NCI-H2171 (cell line): ENCODE measurements around the gene PTPRD.
"Not testable (repeated sequence)": the region's sequence is repeated elsewhere in the genome, so short reads cannot be mapped to it uniquely, and the experiment has no call there.

Source experiments
- DNase-seq: peaks from one replicate; lab custom pipeline; 2025; lab: John Stamatoyannopoulos, UW

Gene PTPRD

DNA sequence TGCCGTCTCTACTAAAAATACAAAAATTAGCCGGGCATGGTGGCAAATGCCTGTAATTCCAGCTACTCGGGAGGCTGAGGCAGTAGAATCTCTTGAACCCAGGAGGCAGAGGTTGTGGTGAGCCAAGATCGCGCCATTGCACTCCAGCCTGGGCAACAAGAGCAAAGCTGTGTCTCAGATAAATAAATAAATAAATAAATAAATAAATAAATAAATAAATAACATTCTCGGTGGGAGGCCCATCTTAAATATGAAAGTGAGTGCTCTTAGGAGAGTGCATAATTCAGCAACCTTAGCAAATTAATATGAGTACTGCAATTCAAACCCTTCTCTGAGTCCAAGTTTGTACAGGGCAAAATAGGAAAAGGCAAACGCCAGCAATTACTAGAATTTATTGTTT lies 1302.1 kb downstream of the PTPRD start:
- not testable (repeated sequence) for DNase-seq

DNA sequence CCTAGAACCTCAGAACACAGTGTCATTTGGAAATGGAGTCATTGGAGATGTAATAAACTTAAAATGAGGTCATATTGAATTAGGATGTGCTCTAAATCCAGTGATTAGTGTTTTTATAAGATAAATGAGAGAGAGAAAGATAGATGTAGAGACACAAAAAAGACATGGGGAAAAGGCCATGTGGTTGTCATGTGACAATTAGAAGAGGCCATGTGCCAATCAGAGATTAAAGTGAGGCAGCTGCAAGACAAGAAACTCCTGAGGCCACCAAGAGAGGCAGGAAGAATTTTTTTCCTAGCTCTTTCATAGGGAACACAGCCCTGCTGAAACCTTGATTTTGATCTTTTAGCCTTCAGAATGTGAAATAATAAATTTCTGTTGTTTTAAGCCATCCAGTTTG lies 1307.2 kb downstream of the PTPRD start:
- DNase-seq: no peak

DNA sequence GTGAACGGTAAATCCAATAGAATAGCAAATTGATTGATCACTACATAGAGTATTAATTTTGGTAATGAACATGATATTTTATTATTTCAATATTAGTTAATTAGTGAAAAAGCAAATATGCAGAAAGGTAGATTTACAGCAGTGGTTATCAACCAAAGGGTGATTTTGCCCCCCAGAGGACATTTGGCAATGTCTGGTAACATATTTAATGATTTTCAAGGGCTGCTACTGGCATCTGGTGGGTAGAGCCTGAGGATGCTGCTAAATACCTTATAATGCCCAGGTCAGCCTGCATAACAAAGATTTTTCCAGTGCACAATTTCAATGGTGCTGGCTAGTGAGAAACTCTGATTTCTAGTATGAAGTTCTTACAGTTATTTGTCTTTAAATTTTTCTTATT lies 1313.7 kb downstream of the PTPRD start:
- DNase-seq: no peak

DNA sequence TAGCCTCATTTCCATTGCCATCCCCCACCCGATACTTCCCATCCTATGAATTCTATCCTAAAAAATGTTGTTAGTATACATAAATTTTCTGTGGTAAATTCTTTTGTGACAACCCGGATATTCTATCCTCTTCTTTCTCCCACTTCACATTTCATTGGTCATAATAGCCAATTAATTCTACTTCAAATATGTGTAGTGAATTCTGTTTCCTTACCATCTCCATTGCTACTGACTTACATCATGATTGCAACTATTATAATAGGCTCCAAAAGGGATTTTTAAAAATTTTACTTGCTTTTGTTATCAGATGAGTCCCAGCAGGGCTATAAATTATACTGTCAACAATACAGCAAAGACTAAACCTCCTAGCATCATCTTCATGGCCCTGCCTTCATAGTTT lies 1326.8 kb downstream of the PTPRD start:
- no peak for DNase-seq

DNA sequence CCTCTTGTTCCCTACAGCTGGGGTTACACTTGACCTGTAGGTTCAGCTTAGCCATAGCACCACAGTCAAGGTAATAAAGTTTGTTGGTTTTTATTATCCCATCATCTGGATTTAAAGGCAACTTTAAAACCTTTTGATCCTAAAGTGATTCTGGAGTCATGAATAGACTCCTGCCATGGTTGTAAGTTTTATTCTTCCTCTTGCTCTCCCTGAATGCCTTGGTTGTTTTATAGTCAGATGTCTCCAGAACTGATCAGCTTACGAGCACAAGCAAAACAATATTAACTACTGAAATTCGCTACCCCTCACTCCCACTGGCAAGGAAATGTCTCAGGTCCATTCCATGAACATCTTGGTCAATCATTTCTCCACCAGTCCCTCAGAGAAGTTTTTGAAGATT lies 1328.6 kb downstream of the PTPRD start:
- DNase-seq: no peak

DNA sequence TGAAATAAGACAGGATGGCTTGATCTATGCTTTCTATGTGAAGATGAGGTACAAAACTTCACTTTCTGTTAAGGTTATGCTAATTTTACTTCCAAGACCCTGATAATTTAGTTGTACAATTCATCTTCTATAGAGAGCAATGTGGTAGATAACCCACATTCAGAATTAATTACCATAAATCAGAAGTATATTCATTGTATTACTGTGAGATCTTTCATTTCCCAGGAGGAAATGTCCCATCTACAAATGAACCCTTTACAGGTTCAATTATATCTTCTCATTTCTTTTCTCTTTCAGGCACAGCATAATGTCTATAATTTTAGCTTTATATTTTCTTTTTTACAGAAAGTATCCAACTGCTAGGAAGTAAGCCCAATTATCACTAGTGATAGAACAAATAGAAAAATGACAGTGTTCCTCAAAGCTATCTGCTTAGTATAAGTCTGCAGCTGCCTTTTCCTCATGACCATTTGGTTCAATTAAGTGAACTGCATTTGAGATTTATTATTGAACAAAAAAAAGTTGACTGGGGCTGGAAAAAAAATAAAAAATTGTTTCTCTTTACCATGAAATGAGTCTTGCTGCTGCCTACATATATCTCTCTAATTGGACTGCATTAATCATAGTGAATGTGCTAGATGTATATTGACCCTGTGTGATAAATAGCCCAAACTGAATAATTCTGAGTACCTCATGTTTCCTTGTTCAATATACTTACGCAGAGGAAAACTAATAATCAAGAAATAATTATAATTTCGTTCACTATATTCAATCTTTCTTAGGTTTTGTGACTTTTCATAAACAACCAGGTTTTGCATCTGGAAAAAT lies 1329.4 kb downstream of the PTPRD start:
- no peak for DNase-seq

- DNase-seq: no peak
These were observed 1337.2 kb downstream of the PTPRD start for GRCh38 chr9:9275601-9276000.

DNA sequence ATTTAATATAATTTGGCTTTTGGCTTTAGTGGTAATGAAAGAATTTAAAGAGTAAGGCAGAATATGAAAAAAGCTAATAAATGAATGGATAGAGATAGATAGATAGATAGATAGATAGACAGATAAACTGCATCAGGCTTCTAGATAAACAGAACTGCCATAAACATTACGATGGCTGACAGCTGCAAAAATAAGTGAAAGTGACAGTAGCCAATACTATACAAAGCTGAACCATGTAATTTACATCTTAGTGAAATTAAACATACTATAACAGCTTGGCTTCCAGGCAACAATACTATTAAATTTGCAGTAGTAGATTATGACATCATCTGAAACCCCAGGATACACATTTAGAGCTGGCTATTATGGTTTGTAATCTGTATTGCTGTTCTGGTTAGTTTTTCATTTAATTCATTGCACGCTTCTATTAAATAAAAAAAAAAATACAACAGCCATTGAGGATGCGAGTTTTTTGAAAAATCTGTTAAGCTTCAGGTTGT lies 1354.8 kb downstream of the PTPRD start:
- DNase-seq: no peak

DNA sequence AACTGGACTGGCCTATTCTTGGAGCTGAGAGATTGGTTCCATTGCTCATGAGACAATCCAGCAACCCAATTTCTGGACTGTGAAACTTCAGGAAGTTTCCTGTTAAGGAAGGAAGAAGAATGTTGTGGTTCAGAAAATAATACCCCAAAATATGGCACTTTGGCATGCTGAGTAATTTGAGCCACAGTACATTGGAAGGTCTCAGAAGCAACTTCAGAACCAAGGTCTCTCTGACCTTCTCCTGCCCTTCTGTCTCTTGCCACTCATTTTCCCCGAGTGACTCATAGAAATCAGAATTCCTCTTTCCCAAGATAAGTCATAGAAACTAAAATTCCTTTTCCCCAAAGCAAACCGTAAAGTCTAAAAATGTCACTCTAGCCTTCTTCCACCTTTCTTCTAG lies 1366.1 kb downstream of the PTPRD start:
- DNase-seq: no peak

- no peak for DNase-seq
These were observed 1380.9 kb downstream of the PTPRD start for GRCh38 chr9:9231946-9232345.

- no peak for DNase-seq
These were observed 1383.5 kb downstream of the PTPRD start for GRCh38 chr9:9229269-9229668.

GRCh38 chr9:9223175-9223574 lies 1389.6 kb downstream of the PTPRD start:
- no peak for DNase-seq

- no peak for DNase-seq
These were observed 1390.1 kb downstream of the PTPRD start for GRCh38 chr9:9222730-9223129.

GRCh38 chr9:9216934-9217333 lies 1395.9 kb downstream of the PTPRD start:
- DNase-seq: no peak

DNA sequence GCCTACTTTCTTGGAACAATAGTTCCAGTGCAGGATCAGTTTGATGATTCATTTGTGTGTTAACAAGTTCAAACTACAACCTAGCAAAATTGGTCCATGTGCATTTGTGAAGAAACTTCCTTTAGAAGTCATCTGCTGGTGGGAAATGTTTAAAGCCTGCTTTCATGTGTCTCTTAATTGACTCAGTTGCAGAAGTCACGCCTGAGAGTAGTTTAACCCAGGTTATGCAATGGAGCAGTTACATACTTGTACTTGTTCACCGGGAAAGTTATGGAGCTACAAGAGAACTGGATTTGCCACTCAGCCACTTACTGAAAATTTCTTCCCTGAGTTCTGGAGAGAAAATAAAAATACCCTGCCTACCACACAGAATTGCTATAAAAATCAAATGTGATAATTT lies 1397.8 kb downstream of the PTPRD start:
- no peak for DNase-seq

GRCh38 chr9:9214066-9214465 lies 1398.7 kb downstream of the PTPRD start:
- DNase-seq: no peak

GRCh38 chr9:9212963-9213362 lies 1399.8 kb downstream of the PTPRD start:
- DNase-seq: no peak

GRCh38 chr9:9202276-9202675 lies 1410.5 kb downstream of the PTPRD start:
- no peak for DNase-seq

DNA sequence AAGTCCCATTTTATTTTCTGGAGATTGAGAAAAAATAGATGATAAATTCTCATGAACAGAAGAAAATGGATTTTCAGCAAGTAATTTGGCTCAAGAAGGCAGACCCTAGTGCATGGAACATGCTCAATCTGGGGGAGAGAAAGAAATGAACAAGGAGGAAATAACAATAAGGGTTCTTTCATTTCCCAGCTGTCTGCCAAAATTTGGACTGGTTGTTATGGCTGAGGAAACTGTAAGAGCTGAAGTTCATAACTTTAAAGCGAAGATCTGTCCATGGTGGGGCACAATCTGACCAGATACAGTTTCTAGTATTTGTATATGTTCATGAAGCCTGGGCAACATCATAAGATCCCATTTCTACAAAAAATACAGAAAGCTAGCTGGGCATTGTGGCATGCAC lies 1426.7 kb downstream of the PTPRD start:
- no peak for DNase-seq

GRCh38 chr9:9182431-9182830 lies 1430.4 kb downstream of the PTPRD start:
- DNase-seq: no peak

GRCh38 chr9:9177081-9177480 lies 1435.7 kb downstream of the PTPRD start:
- DNase-seq: no peak

- DNase-seq: no peak
These were observed 1438.4 kb downstream of the PTPRD start for GRCh38 chr9:9174358-9174757.

- no peak for DNase-seq
These were observed 1439.5 kb downstream of the PTPRD start for GRCh38 chr9:9173264-9173663.
